GM12873 (cell line): Measurements from ENCODE around the gene KSR1.

Source experiments
- CTCF ChIP-seq: IDR thresholded peaks from 2 replicates; pipeline ENCODE4 v1.5.1; 2012; ENCODE audit warnings: low read depth, mild to moderate bottlenecking, moderate library complexity, low read length, control low read depth; ENCODE audit not compliant: insufficient read depth; ENCODE audit errors: missing control alignments

Gene KSR1

DNA sequence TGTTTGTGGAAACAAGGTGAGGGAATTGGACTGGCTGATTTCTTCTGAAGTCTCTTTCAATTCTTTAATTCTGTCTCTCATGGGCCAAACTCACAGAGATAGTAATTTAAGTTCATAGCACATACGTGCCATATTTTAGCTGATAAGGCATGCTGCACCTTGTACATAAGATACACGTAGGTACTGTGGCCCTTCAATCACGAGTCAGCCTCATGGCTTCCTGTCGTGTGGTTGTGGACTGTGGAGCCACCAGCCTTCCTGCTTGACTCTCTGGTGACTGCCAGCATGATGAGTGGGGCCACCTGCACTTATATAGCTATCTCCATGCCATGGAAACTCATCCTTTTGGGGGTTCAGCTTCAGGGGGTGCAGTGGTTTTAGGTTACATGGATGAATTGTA, 25.1 kb downstream of the KSR1 start:
- no peak for TF ChIP-seq CTCF

DNA sequence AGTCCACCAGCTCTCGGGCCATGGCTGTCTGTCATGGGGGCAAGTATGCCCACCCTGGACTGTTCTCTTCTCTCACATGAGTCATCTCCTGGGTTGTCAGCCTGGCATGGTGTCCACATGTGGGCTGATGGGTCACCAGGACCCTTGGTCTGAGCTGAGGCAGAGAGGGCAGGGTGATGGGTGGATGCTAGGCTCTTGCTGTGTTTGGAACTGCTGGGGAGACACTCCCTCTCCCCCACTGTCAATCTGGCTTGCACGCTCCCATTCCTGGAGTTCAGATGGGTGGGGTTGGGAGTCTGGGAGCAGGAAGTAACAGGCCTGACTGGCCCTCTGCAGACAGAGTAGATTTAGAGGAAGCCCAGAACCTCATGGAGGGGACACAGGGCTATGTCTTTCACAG, 28.9 kb downstream of the KSR1 start:
- TF ChIP-seq CTCF = no peak

- no peak for TF ChIP-seq CTCF
Measured at GRCh38 chr17:27485716-27486495, 29.7 kb downstream of the KSR1 start.

DNA sequence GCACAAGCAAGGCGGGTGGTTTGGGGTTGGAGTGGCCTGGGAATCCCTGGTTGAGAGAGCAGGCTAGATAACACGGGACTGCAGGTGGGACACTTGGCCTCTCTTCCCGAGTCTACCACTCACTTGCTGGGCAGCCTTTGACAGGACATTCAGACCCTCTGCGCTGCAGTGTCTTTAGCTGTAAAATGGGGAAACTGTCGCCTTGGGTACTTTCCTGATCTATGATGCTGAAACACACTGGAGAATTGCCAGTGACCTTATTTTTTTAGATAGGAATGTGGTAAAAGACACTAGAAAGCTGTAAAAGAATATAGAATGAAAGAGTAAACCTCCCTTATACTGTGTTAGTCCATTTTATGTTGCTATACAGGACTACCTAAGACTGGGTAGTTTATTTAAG, 30.5 kb downstream of the KSR1 start:
- no peak for TF ChIP-seq CTCF

DNA sequence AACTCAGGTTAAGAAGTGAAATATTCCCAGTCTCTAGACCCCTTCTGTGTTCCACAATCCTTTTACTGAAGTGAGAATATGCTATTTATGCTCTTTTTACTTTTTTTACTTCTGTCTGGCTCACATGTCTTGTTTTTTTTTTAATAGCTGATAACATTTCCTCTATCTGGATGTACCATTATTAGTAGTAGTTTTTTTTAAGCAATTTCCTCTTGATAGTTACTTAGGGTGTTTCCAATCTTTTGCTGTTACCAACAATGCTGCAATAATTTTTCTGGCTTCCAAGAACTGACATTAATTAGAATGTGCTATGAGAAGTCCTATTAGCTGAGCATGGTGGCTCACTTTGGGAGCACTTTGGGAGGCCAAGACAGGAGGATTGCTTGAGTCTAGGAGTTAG, 32.0 kb downstream of the KSR1 start:
- no peak for TF ChIP-seq CTCF

DNA sequence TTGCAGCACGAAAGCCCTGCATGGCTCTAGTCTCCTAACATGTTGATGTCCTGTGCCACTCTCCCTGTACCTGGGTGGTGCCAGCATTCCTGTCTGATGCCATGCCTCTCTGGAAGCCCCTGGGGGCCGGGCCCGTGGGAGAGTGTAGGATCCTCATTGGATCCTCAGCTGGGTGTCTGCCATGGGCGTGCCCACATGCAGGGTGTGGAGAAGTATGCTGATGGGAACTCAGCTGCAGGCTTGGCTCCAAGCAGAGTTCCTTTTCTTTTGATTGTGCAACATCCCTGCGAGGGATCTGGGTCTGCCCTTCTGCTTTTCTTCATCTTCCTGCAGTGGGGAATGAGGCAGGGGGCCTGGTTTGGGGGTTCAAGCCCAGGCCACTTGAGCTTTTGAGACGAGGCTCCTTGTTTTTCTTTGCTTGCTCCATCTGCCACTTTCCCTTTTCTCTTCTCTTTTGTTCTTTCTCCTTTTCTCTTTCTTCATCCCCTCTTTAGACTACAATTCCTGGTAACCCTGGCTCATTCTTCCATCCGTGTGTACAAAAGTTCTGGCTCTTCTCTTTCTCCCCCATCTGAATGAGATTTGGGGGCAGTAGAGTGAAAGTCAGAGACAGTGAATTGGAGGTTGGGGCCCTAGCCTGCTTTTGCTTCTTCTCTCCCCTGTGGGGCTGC, 32.9 kb downstream of the KSR1 start:
- TF ChIP-seq CTCF = no peak

DNA sequence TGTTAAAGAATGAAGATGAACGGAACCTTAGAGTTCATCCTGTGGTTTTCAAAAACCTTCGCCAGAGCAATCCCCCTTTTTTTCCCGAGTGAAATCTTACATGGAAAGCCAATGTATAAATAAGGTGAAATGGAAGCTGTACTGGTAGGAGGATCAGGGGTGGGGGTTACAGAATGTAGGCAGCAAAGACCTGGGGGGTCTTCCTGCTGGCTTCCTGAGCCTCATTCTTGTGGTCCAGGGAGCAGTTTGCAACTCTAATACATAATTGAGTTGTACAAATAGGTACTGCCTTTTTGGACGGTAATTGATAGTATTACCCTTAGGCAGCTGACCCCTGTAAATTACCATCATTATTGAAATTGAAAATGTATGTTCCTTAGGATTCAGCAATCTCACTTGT, 34.1 kb downstream of the KSR1 start:
- TF ChIP-seq CTCF = no peak
